Fibroblast of gingiva (primary cell): ENCODE measurements around the gene TMEM139.
"Not testable (repeated sequence)": the region's sequence is repeated elsewhere in the genome, so short reads cannot be mapped to it uniquely, and the experiment has no call there.

Experiments used
- DNase-seq: peaks from one replicate; pipeline ENCODE4 v3.0.0-alpha.2; 2011; ENCODE audit warnings: low read depth

Gene TMEM139

DNA sequence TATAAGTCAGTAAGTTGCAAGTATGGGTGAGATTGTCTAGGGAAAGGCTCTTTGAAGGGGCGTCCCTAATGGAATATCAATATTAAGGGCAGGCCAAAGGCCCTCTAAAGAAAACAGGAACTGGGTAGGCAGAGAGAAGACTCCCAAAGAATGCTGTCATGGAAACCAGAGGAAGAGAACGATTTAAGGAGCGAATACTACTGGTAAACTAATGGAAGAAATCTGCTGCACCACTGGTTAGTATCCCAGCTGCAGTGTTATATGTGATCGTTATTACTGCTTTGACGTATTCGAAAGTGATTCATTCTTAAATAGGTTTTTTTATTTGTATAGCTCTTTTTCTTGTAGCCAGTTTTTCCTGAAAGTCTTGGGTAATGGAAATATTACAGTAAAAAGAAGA is 4.7 kb downstream of the TMEM139 start:
- no peak for DNase-seq

DNA sequence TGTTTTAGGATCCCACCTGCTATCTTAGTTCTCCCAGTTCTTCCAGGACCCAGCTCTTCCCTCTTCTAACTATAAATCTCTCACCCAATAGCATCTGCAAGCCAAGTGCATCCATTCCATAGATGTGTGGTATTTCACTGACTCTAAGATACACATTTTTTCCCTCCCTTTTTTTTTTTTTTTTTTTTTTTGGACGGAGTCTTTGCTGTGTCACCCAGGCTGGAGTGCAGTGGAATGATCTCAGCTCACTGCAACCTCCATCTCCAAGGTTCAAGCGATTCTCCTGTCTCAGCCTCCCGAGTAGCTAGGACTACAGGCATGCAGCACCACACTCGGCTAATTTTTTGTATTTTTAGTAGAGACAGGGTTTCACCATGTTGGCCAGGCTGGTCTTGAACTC is 5.1 kb downstream of the TMEM139 start:
- not testable (repeated sequence) for DNase-seq

DNA sequence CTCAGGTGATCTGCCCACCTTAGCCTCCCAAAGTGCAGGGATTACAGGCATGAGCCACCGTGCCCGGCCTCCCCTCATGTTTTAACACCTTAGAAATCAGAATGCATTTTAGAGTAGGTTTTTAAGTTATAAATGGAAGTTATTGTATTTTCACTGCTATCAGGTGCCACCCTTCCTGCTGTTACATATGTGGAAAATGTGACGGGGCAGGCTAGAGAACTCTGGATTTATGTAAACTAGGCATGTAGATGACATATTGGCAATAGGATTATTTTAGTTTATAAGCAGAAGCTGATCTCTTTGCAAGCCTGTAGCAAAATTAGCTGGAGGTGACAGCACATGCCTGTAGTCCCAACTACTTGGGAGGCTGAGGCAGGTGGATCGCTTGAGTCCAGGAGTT is 5.5 kb downstream of the TMEM139 start:
- DNase-seq: no peak

DNA sequence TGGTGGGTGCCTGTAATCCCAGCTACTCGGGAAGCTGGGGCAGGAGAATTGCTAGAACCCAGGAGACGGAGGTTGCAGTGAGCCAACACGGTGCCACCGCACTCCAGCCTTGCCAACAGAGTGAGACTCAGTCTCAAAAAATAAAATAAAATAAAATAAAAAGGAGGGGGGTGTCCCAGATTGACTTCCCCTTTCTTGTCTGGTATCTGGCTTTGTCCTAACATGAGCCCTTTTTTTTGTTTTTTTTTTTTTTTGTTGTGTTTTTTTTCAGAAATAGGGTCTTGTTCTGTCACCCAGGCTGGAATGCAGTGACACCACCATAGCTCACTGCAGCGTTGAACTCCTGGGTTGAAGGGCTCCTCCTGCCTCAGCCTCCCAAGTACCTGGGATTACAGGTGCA is 8.1 kb downstream of the TMEM139 start:
- DNase-seq: no peak

DNA sequence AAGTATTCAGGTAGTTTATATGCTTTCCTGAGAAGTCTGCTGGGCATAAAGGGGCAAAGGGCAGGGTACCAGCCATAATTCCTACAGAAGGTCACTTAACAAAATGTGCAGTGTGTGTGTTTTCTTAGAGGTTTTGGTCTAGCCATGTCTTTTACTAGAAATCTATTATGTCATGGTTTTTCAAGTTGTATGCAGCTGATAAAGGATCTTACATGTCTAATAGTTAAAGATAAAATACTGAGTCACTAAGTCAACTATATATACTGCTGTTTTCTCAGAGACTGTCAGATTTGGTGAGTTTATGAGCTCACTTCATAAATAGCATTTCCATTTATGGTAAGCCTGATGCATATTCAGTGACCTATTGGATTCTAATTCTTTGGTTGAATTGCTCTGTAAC is 11.1 kb downstream of the TMEM139 start:
- no peak for DNase-seq

DNA sequence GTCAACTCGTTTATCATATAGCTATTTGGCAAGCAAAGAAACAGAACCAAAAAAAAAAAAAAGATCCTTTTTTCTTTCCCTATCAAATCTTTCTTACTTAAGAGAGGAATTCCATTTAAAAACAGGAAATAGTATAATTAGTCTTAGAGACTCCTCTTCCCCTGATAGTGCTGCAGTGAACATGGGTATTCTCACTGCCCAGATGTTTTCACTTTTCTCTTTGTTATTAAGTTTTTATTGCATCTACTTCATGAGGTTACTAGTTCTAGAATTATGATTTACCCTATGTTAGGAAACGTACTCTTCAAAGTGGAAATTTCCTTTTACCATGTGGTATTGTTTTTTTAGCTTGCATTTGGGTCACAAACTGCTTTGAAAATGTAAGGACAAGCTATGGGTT is 11.9 kb downstream of the TMEM139 start:
- DNase-seq: no peak

DNA sequence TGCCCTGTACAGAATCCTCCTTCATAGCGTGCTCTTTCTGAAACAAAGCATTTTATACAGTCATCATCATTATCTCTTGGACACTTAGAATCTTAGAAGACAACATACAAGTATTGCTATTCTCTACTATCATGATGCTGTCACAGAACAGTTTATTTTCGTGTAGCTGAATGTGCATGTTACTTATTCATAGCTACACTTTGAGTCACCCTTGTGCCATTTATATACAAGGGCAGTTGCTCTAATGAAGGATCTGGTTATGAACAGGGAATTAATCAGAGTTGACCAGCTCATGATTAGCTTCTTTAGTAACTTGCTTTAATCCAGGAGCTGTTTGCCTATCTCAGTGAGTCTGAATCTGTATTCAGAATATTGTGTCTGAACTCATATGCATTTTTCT is 14.6 kb downstream of the TMEM139 start:
- no peak for DNase-seq

DNA sequence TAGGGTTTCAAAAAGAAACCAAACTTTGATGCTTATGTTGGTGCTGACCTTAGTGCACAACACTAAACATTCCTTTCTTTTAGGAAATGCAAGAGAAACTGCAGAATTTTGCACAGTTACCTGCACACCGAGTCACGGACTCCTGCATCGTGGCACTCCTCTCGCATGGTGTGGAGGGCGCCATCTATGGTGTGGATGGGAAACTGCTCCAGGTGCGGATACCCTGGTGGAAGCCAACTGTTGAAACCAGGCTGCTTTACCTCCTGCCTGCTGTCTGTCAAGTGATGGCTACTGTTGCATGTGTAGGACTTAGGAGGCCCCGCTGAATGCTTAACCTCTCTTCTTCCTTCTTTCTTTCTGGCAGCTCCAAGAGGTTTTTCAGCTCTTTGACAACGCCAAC is 15.1 kb downstream of the TMEM139 start:
- no peak for DNase-seq

DNA sequence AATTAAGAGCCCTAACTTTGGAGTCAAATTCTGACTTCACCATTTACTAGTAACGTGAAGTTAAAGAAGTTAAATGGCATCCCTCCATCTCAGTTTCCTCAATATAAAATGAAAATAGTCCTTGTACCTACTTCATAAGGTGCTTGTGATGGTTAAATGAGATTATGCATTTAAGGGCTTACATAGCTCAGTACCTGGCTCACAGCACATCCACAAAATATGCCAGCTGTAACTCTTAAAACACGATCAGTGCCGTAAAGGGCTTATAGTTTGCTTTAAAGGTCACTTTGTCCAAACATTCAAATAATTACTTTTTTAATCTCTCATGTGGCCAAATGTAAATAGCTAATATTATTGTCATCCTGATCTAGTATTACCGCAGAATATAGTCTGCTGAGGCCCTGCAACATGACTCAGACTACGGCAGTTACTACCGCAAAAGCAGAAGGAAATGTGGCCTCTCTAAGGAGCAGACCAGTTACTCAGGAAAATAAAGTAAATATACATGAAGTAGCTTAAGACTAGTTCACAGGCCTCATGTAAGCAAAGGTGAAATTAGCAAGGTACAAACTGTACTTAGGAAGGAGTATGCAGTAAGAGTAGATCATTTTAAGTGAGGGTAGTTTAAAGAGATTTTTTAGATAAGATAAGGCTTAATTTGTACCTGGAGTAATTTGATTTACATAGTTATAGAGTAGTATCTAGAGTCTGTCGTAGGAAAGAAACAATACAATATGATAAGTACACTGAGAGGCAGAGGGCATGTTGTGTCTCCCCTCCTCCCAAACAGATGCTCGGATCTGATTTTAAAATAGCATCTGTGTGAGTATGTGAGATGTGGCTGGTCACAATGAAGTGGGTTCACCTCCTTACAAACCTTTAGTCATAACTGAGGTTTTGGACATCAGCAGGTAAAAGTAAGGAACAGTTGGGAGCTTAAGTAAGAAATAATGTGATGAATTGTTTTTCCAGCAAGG is 16.5 kb downstream of the TMEM139 start:
- no peak for DNase-seq

DNA sequence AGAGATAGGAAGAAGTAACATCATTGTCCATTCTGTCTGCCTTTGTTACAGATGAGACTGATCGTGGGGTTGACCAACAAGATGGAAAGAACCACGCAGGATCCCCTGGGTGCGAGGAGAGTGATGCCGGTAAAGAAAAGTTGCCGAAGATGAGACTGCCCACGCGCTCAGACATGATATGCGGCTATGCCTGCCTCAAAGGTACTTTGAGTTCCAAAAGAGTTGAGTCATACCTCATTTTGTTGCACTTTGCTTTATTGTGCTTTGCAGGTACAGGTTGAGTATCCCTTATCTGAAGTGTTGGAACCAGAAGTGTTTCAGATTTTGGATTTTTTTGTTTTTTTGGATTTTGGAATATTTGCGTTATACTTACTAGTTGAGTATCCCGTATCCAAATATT is 19.0 kb downstream of the TMEM139 start:
- no peak for DNase-seq

DNA sequence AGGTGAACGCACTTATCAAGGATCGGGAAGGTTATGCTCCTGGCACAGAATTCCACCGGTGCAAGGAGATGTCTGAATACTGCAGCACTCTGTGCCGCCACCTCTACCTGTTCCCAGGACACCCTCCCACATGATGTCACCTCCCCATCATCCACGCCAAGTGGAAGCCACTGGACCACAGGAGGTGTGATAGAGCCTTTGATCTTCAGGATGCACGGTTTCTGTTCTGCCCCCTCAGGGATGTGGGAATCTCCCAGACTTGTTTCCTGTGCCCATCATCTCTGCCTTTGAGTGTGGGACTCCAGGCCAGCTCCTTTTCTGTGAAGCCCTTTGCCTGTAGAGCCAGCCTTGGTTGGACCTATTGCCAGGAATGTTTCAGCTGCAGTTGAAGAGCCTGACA is 20.2 kb downstream of the TMEM139 start:
- no peak for DNase-seq

DNA sequence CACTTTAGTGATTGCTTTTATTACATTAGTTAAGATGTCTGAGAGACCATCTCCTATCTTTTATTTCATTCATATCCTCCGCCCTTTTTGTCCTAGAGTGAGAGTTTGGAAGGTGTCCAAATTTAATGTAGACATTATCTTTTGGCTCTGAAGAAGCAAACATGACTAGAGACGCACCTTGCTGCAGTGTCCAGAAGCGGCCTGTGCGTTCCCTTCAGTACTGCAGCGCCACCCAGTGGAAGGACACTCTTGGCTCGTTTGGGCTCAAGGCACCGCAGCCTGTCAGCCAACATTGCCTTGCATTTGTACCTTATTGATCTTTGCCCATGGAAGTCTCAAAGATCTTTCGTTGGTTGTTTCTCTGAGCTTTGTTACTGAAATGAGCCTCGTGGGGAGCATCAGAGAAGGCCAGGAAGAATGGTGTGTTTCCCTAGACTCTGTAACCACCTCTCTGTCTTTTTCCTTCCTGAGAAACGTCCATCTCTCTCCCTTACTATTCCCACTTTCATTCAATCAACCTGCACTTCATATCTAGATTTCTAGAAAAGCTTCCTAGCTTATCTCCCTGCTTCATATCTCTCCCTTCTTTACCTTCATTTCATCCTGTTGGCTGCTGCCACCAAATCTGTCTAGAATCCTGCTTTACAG is 20.8 kb downstream of the TMEM139 start:
- DNase-seq: peak; percentile 30

DNA sequence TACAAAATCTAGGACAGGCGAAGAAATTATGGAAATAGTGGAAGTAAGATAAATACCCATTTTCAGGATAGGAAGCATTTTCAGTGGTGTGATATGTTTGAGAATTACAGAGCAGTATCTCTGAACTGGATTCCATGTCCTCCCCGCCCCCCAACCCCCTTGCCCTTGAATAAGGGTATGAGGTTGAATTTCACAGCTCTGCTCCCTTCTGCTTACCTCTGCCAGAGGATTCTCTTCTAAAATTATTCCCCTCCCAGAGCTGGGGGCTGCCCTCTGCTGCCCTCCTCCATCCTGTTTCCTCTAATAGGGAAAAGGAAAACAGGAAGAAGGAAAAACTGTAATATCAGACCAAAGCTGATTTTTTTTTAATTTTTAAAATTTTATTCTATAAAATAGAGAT is 23.9 kb downstream of the TMEM139 start:
- DNase-seq: no peak

DNA sequence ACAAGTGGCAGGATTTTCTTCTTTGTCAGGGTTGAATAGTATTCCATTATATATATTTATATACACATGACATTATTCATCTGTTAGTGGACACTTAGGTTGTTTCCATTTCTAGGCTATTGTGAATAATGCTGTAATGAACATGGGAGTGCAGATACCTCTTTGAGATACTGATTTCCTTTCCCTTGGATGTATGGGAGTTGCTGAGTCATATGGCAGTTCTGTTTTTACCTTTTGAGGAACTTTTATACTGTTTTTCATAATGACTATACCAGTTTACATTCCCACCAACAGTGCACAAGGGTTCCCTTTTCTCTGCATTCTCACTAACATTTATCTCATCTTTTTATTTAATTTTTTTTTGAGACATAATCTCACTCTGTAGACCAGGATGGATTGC is 29.4 kb downstream of the TMEM139 start:
- DNase-seq: no peak

DNA sequence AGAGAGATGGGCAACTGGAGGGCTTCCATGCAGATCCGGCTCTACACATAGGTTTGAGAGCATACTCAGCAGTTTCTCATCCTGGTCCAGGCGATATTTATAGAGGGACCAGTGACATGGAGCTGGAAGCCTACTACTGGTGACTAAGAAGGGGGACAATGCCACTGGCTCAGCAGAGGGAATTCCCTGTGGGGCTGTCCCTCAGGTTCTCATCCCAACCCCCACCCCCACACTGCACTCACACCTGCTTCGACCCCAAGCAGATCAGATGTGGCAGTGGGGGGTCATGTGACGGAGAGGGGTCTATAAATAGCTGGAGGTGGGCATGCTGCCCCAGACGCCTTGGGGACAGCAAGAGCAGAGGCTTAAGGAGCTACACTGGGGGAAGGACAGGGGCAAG is 31.0 kb downstream of the TMEM139 start, which contains the start of gene CLCN1:
Gene CLCN1 (plus strand): TSS at position 336 of the 400 bp plus-strand sequence. CDS start 102 bp downstream, outside the sequence.
- no peak for DNase-seq

DNA sequence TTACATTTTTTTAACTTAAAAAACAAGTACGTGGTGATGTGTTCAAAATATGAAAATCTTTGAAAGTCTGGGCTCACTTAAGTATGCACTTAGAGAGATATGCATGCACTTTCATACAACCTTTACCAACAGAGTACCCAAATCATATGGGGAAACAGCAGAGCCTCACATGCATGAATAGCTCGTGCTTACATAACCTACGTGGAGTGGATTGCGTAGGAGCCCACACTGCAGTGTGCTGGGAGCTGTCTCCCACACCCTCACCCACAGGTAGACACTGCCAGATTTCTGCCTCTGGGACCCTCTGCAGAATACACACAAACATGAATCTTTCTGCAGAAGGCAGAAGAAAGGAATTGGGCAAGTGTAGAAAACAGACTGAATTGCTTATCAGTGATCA is 31.7 kb downstream of the TMEM139 start:
- DNase-seq: no peak

DNA sequence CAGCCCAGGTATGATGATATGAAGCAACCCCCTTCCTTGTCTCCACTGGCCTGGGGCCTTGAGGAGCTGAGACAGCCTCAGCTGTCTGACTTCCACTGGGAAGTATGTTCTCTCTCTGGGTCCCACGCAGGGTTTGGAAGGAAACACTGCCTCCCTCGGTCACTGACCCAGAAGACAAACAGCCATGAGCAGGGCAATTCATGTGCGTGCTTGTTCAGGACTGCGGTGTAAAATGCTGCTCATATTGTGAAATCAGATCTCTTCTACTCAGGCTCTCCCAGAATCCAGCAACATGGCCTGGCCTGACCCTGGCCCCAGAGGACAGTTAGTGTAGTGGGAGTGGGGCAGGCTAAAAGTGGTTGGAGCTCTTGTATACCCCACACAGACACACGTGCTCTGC is 33.9 kb downstream of the TMEM139 start:
- peak; percentile 86 for DNase-seq

DNA sequence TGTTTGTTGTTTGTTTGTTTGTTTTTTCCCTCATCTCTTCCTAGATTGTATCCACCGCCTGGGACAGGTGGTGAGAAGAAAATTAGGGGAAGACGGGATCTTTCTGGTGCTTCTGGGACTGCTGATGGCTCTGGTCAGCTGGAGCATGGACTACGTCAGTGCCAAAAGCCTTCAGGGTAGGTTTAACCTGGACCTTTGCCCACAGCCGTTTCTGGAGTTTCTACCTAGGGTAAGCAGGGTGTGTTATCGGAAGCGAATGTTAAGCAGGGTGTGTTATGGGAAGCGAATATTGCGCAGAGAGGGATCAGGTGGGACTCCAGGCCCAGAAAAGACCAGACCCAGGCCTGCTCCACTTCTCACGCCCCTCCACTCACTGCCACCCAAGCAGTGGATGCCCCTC is 35.9 kb downstream of the TMEM139 start:
- DNase-seq: no peak

DNA sequence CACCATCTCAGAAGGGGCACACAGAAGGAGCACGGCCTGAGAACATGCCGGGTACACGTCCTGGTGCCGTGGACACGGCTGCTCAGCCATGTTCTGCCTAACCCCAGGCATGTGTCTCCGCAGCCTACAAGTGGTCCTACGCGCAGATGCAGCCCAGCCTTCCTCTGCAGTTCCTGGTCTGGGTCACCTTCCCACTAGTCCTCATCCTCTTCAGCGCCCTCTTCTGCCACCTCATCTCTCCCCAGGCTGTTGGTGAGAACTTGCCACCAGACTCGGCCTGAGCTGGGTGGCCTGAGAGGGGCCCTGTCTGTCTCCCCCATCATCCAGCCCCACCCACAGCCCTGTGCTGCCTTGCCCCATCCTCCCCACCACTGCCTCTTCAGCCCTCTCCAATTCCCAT is 36.5 kb downstream of the TMEM139 start:
- DNase-seq: no peak

DNA sequence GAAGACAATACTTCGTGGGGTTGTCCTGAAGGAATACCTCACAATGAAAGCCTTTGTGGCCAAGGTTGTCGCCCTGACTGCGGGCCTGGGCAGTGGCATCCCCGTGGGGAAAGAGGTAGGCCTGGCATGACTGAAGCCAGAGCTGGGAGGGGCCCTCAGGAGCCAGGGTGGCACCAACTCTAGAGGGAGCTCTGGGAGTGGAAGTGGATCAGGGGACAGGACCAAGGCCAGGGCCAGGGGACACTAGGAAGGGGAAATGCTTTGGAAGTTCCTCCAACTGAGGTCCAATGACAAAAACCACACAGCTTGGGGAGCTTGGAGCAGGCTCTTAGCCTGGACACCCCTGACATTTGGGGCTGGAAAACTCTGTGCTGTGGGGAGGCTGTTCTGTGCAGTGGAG is 37.0 kb downstream of the TMEM139 start:
- no peak for DNase-seq

DNA sequence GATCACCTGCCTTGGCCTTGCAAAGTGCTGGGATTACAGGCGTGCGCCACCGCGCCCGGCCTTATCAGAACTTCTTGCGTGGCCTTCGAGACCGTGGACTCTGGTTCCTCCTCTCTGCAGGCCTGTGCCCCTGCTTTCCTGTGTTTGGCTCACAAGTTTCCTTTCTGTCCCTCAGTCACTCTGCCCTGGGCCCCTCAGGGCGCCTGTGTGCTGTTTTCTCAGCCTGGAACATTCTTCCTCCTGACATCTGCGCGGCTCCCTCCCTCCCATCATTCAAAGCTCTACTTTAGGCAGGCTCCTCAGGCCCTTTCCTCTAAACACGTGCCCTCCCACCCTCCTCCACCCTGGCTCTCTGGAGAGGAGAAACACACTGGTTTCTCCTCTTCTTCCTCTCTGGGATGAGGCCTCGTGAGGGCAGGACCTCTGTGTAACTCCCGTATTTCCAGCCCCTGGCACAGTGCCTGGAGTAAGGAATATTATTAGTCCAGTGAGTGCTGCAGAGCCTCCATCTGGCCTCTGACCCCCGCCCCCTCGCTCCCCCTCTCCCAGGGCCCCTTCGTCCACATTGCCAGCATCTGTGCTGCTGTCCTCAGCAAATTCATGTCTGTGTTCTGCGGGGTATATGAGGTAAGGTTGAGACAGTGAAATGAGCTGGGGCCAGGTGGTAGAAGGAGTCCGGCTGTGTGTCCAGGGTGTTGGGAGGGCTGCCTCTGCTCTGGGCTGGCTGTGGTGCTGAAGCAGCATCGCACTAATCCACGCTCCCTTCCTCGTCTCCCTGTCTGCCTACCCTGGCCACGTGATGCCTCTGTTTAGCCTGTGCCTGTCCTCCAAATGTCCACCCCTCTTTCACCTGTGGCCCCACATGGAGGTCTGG is 38.2 kb downstream of the TMEM139 start:
- DNase-seq: no peak

DNA sequence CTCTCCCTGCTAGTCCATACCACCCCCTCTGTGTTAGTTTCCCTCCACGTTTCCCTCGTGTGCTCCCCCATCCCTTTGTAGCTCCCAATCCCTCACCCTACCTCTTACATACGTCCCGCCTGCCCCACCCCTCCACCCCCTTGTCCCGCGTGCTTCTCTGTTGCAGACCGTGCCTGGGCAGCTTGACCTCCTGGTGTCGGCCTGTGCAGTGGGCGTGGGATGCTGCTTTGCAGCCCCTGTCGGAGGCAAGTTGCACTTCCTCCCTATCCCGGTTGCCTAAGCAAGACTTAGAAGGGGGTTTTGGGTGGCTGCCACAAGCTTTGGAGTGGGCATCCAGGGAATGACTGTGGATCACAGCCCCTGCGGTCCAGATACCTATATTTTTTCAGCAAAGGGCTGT is 38.9 kb downstream of the TMEM139 start:
- DNase-seq: no peak
